Measurements from ENCODE around the gene TEX19.

Gene TEX19

DNA sequence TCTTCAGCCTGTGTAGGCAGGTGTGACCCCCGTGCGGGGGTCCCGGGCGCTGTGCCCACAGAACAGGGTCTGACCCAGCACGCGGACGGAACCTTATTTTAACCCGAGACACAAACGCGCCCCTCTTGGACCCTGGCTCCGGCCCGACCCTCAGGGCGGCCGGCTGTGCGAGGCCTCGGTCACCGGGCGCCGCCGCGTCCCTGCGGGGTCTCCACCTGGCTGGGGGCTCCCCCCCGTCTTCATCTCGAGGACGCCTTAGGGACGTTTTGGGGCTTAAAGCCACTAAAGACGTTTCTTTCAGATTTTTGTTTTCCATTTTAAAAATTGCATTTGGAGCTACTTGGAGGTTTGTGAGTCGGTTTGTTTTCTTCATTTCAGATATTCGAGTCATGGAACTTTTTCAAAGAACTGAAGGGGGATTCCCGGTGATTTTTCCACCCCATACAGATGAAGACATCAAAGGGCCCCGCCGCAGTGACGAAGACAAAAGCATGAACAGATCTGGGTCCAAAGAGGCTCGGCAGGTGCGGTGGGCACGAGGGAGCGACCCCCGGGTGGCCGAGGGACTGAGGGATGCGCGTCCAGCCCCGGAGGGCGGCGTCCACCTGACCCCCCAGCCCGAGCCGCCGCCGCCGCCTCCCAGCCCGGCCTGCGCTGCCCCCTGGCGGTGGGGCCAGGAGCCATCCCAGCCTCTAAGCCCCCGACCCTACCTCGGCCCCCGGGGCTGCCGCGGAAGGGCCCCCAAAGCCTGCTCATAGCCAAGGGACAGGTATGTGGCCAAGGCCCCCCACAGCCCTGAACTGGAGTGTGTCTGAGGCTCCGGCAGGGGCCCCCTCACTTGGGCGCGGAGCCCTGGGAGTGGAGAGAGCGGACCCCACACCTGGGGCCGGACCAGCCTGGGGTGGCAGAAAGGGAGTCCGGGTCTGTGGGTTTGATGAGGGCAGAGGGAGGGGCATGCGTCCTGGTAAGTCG lies 37.8 kb upstream of the TEX19 start:
- no peak for TF ChIP-seq TEAD4 (IDR thresholded peaks at IDR 0.05)
- no peak for TF ChIP-seq TCF12 (IDR thresholded peaks at IDR 0.05; ENCODE audit: low read depth)
- TF ChIP-seq FOXM1 (IDR thresholded peaks at IDR 0.05; ENCODE audit: borderline replicate concordance, low read depth): no peak
- TF ChIP-seq, protein P1, sequence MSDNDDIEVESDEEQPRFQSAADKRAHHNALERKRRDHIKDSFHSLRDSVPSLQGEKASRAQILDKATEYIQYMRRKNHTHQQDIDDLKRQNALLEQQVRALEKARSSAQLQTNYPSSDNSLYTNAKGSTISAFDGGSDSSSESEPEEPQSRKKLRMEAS (IDR thresholded peaks at IDR 0.05): no peak
- peak; percentile 74 for TF ChIP-seq RAD21 (IDR thresholded peaks at IDR 0.05; ENCODE audit: low read depth)
- no peak for TF ChIP-seq EGR1 (IDR thresholded peaks at IDR 0.05)
- TF ChIP-seq NFIC (IDR thresholded peaks at IDR 0.05): no peak
- no peak for TF ChIP-seq CEBPB (IDR thresholded peaks at IDR 0.05)
- TF ChIP-seq, protein P2, sequence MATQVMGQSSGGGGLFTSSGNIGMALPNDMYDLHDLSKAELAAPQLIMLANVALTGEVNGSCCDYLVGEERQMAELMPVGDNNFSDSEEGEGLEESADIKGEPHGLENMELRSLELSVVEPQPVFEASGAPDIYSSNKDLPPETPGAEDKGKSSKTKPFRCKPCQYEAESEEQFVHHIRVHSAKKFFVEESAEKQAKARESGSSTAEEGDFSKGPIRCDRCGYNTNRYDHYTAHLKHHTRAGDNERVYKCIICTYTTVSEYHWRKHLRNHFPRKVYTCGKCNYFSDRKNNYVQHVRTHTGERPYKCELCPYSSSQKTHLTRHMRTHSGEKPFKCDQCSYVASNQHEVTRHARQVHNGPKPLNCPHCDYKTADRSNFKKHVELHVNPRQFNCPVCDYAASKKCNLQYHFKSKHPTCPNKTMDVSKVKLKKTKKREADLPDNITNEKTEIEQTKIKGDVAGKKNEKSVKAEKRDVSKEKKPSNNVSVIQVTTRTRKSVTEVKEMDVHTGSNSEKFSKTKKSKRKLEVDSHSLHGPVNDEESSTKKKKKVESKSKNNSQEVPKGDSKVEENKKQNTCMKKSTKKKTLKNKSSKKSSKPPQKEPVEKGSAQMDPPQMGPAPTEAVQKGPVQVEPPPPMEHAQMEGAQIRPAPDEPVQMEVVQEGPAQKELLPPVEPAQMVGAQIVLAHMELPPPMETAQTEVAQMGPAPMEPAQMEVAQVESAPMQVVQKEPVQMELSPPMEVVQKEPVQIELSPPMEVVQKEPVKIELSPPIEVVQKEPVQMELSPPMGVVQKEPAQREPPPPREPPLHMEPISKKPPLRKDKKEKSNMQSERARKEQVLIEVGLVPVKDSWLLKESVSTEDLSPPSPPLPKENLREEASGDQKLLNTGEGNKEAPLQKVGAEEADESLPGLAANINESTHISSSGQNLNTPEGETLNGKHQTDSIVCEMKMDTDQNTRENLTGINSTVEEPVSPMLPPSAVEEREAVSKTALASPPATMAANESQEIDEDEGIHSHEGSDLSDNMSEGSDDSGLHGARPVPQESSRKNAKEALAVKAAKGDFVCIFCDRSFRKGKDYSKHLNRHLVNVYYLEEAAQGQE (IDR thresholded peaks at IDR 0.05; ENCODE audit: low read depth): no peak
- TF ChIP-seq, protein P3, sequence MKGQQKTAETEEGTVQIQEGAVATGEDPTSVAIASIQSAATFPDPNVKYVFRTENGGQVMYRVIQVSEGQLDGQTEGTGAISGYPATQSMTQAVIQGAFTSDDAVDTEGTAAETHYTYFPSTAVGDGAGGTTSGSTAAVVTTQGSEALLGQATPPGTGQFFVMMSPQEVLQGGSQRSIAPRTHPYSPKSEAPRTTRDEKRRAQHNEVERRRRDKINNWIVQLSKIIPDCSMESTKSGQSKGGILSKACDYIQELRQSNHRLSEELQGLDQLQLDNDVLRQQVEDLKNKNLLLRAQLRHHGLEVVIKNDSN (IDR thresholded peaks at IDR 0.05): no peak
- peak; percentile 87 for TF ChIP-seq ZBTB7A (IDR thresholded peaks at IDR 0.05; ENCODE audit: low read depth)
- TF ChIP-seq EP300 (IDR thresholded peaks at IDR 0.05; ENCODE audit: borderline replicate concordance): 0 out of 2 replicates have a peak, but pooled peaks have one; percentile 14
- TF ChIP-seq YY1 (IDR thresholded peaks at IDR 0.05; ENCODE audit: low read depth): no peak
- no peak for TF ChIP-seq CREB1 (IDR thresholded peaks at IDR 0.05; ENCODE audit: low read depth)
- TF ChIP-seq TAF1 (IDR thresholded peaks at IDR 0.05; ENCODE audit: low read depth): no peak

DNA sequence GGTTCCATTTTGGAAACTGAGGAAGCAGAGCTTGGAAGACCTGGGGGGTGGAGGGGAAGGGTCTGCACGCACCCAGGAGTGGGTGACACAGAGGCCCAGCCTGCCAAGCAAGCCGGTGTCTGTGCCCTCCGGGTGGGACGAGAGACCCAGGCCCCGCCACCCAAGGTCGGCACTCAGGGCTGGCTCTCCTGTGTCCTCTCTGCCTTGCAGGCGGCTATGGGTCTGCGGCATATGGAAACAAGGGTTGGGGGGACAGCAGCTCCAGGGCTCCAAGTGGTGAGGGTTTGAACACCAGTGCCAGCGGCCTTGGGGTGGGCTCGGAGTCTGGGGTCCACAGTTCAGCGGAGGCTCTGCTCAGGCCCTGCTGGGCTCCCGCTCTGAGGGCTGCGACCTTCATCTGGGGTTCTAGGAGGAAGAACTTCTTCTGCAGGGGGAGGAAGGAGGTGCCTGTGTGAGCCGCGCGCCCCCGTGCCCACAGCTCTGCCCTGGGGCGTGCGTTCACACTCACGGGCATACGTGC lies 37.0 kb upstream of the TEX19 start:
- TF ChIP-seq, protein P1 (IDR thresholded peaks at IDR 0.05): no peak
- TF ChIP-seq EP300 (IDR thresholded peaks at IDR 0.05; ENCODE audit: borderline replicate concordance) (no peak), RAD21 (IDR thresholded peaks at IDR 0.05; ENCODE audit: low read depth) (no peak), CEBPB (IDR thresholded peaks at IDR 0.05) (no peak), ZBTB7A (IDR thresholded peaks at IDR 0.05; ENCODE audit: low read depth) (no peak), EGR1 (IDR thresholded peaks at IDR 0.05) (no peak), YY1 (IDR thresholded peaks at IDR 0.05; ENCODE audit: low read depth) (no peak), TCF12 (IDR thresholded peaks at IDR 0.05; ENCODE audit: low read depth) (no peak), CREB1 (IDR thresholded peaks at IDR 0.05; ENCODE audit: low read depth) (no peak), NFIC (IDR thresholded peaks at IDR 0.05) (no peak)
- TF ChIP-seq, protein P3 (IDR thresholded peaks at IDR 0.05): no peak

DNA sequence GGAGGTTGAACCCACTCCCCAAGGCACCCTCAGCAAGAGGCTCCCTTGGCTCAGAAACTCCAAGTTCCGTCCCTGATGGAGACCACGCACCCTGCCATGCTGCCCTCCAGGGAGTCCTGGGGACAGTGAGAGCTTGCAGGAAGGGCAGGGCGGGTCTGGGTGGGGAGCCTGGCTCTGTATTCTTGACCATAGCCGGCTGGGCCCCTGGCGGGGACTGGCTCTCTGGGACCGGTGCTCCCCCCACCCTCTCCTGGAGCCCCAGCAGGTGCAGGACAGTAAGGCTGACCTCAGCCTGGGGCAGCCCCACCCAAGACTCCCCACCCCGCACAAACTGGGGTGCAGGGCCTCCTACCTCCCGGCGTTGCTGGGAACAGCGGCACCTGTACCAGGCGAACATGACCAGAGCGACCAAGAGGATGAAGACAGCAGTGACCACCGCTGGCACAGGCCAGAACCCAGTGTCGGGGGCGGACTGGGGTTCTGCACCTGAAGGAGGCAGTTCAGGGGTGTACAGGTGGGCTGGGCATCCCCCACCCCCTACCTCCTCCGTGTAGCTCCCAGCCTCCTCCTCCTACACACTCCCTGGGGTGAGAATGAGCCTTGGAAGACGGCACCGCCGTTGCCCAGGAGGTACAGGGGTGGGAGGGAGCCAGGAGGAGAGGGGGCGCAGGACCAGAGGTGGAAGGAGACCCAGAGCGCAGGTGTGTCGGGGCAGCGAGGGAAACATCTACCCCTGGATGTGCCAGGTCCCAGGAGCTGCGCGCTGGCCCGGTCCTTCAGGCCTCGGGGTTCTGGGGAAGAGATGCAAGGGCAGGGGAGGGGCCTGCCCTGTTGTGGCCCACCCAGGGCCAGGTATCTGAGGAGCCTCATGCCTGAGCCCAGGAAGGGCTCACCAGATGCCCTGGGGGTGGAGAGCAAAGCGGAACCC lies 36.3 kb upstream of the TEX19 start:
- TF ChIP-seq EP300 (IDR thresholded peaks at IDR 0.05; ENCODE audit: borderline replicate concordance) (no peak), TEAD4 (IDR thresholded peaks at IDR 0.05) (no peak), ZBTB7A (IDR thresholded peaks at IDR 0.05; ENCODE audit: low read depth) (no peak), CEBPB (IDR thresholded peaks at IDR 0.05) (no peak), NFIC (IDR thresholded peaks at IDR 0.05) (no peak), EGR1 (IDR thresholded peaks at IDR 0.05) (no peak), TCF12 (IDR thresholded peaks at IDR 0.05; ENCODE audit: low read depth) (no peak), FOXM1 (IDR thresholded peaks at IDR 0.05; ENCODE audit: borderline replicate concordance, low read depth) (no peak), TAF1 (IDR thresholded peaks at IDR 0.05; ENCODE audit: low read depth) (no peak), RAD21 (IDR thresholded peaks at IDR 0.05; ENCODE audit: low read depth) (no peak), CREB1 (IDR thresholded peaks at IDR 0.05; ENCODE audit: low read depth) (no peak), YY1 (IDR thresholded peaks at IDR 0.05; ENCODE audit: low read depth) (no peak)
- TF ChIP-seq, protein P1 (IDR thresholded peaks at IDR 0.05): no peak
- TF ChIP-seq, protein P3 (IDR thresholded peaks at IDR 0.05): no peak
- TF ChIP-seq, protein P2 (IDR thresholded peaks at IDR 0.05; ENCODE audit: low read depth): no peak

Data from Ishikawa (cell line).